Ascending aorta (tissue), 2 donors: Measurements from ENCODE around the gene CTNND2. TPM values are rescaled to one million over a fixed set of nuclear protein-coding genes. Genes with fewer than 3 reads are reported as not detected.

Experiments used
- DNase-seq, 2 donors: peaks; one replicate each; pipeline ENCODE4 v3.0.0-alpha.2; 2019; ENCODE audit warnings: low spot score in 2 of 2
- H3K27ac ChIP-seq, 2 donors: fragments of 200-600 bp; sonication (generic); one replicate each; pipeline ENCODE4 v1.5.1; 2016 to 2017; ENCODE audit warnings: mild to moderate bottlenecking in 1 of 2
- H3K27me3 ChIP-seq: fragments of 200-600 bp; sonication (generic); one replicate; pipeline ENCODE4 v1.5.1; 2017
- H3K36me3 ChIP-seq, 2 donors: fragments of 200-600 bp; sonication (generic); one replicate each; pipeline ENCODE4 v1.5.1; 2016
- H3K4me1 ChIP-seq, 2 donors: fragments of 200-600 bp; sonication (generic); one replicate each; pipeline ENCODE4 v1.5.1; 2016 to 2017; ENCODE audit warnings: mild to moderate bottlenecking in 1 of 2
- H3K4me3 ChIP-seq, 2 donors: fragments of 200-600 bp; sonication (generic); one replicate each; pipeline ENCODE4 v1.5.1; 2016 to 2017; ENCODE audit warnings: mild to moderate bottlenecking in 1 of 2
- H3K9me3 ChIP-seq, 2 donors: fragments of 200-600 bp; sonication (generic); one replicate each; pipeline ENCODE4 v1.5.1; 2016
- CTCF ChIP-seq, 3 experiments: fragments of 200-600 bp in 2 of 3; fragments of 450-650 bp in 1 of 3; sonication (generic) in 2 of 3; IDR thresholded peaks; one replicate each; pipeline ENCODE4 v1.5.1; 2016 to 2019; ENCODE audit warnings: antibody characterized with exemption in 3 of 3, mild to moderate bottlenecking in 1 of 3, moderate library complexity in 1 of 3
- intact Hi-C: fragments of 100-400 bp; cut with DNase I; formaldehyde crosslinking; loops from one replicate; pipeline ENCODE4 v1.15.1; 2023
- total RNA-seq: library from RNA; depleted of rRNA; stranded (reverse); fragments of >200 nt; gene quantifications from one replicate; pipeline ENCODE4 v1.1.0, GENCODE V29; 2016

The CTNND2 gene
- total RNA-seq, 1 donor from 2014 or later, result 0.11 TPM

- H3K4me3 ChIP-seq, result no peak overlapping the region
- H3K36me3 ChIP-seq, result no peaks in the 10 kb centered on the region
- no peaks in the 10 kb centered on the region for H3K27me3 ChIP-seq
- no peaks in the 10 kb centered on the region for H3K9me3 ChIP-seq
- H3K27ac ChIP-seq, result no peak overlapping the region
- intact Hi-C loops, result no loop called here
- TF ChIP-seq CTCF (IDR thresholded peaks at IDR 0.05), result no peak
- H3K4me1 ChIP-seq, result no peaks in the 10 kb centered on the region
- no peak for DNase-seq
Observed at GRCh38 chr5:10932426-10932825, 971.8 kb downstream of the CTNND2 start.

GRCh38 chr5:10927608-10928007, 976.6 kb downstream of the CTNND2 start:
- Histone ChIP-seq H3K9me3 (no peaks in the 10 kb centered on the region), H3K27ac (no peak overlapping the region), H3K4me1 (no peaks in the 10 kb centered on the region), H3K4me3 (no peak overlapping the region), H3K36me3 (no peaks in the 10 kb centered on the region), H3K27me3 (no peaks in the 10 kb centered on the region)
- TF ChIP-seq CTCF (IDR thresholded peaks at IDR 0.05), result no peak
- DNase-seq, result no peak
- intact Hi-C loops, result no loop called here

- no peaks in the 10 kb centered on the region for H3K27me3 ChIP-seq
Observed at GRCh38 chr5:10923310-10923709, 980.9 kb downstream of the CTNND2 start.

More at GRCh38 chr5:10923310-10923709, 980.9 kb downstream of the CTNND2 start:
- TF ChIP-seq CTCF (IDR thresholded peaks at IDR 0.05), result no peak
- intact Hi-C loops, result no loop called here
- H3K36me3 ChIP-seq, result no peaks in the 10 kb centered on the region
- DNase-seq, result no peak
- H3K4me3 ChIP-seq, result no peak overlapping the region
- no peaks in the 10 kb centered on the region for H3K4me1 ChIP-seq
- H3K27ac ChIP-seq, result no peak overlapping the region
- H3K9me3 ChIP-seq, result no peaks in the 10 kb centered on the region
